ENCODE results near the gene ZNF628. TPM values are rescaled to one million over a fixed set of nuclear protein-coding genes. Genes with fewer than 3 reads are reported as not detected.

Gene ZNF628
- polyA plus RNA-seq, 2 donors: 3.8 to 7.0 TPM

DNA sequence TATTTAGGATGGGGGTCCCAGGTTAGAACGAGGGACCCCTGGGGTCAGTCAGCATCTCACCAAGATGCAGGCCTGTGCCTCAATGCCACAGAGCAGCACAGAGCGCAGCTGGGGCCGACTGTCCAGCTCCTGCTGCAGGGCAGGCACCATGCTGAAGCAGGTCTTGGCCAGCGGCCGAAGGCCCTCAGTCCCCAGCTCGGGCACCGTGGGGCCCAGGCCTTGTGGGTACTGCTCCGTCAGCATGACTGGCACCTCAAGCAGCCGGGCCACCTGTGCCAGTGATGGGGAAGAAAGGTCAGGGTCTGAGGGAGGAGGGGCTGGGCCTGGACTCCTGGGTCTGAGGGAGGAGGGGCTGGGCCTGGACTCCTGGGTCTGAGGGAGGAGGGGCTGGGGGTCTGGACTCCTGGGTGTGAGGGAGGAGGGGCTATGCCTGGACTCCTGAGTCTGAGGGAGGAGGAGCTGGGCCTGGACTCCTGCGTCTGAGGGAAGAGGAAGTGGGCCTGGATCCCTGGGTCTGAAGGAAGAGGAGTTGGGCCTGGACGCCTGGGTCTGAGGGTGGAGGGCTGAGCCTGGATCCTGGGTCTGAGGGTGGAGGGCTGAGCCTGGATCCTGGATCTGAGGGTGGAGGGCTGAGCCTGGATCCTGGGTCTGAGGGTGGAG lies 20.7 kb upstream of the ZNF628 start:
- peaks cover 0 to 10% of the 10 kb centered on the region in 2 donors for H3K36me3 ChIP-seq (ENCODE audit: control insufficient read depth in 2 of 2, insufficient read depth in 2 of 2, low read length in 1 of 2)
- H3K27me3 ChIP-seq (ENCODE audit: control insufficient read depth in 1 of 2, insufficient read depth in 2 of 2, low read length in 2 of 2): no peaks in the 10 kb centered on the region
- 90 to 92% methylated on average over 11 of the region's 11 CpGs for WGBS, 2 donors
- no peak overlapping the region for H3K27ac ChIP-seq (ENCODE audit: low read depth in 2 of 2, low read length in 1 of 2)
- no peaks in the 10 kb centered on the region for H3K9me3 ChIP-seq (ENCODE audit: control insufficient read depth in 2 of 2, insufficient read depth in 1 of 2, low read depth in 1 of 2, low read length in 1 of 2)
- no peak overlapping the region for H3K4me3 ChIP-seq (ENCODE audit: low read depth in 1 of 2, low read length in 2 of 2)
- peaks cover 7% of the 10 kb centered on the region in 2 donors for H3K4me1 ChIP-seq (ENCODE audit: control insufficient read depth in 2 of 2, insufficient read depth in 2 of 2, low read length in 1 of 2)

DNA sequence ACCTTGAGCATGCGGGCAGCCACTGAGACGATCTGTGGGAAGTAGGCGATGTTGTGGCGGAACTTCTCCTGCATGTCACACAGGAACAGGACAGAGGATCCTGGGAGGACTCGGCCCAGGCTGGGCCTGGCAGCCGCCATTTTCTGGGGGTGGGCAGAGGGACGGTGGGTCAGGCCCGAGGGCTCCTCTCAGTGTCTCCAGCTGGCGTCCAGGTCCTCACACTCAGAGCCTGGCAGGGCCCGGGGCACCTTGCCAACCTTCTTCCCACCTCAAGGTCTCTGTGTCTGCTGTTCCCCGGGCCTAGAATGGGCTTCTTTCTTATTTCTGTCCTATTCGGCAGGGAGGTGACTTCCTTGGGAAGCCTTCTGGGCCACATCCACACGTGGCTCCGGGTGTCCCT lies 20.1 kb upstream of the ZNF628 start:
- H3K36me3 ChIP-seq (ENCODE audit: control insufficient read depth in 2 of 2, insufficient read depth in 2 of 2, low read length in 1 of 2): peaks cover 0 to 10% of the 10 kb centered on the region in 2 donors
- H3K4me3 ChIP-seq (ENCODE audit: low read depth in 1 of 2, low read length in 2 of 2): no peak overlapping the region
- peaks cover 7% of the 10 kb centered on the region in 2 donors for H3K4me1 ChIP-seq (ENCODE audit: control insufficient read depth in 2 of 2, insufficient read depth in 2 of 2, low read length in 1 of 2)
- no peaks in the 10 kb centered on the region for H3K9me3 ChIP-seq (ENCODE audit: control insufficient read depth in 2 of 2, insufficient read depth in 1 of 2, low read depth in 1 of 2, low read length in 1 of 2)
- H3K27me3 ChIP-seq (ENCODE audit: control insufficient read depth in 1 of 2, insufficient read depth in 2 of 2, low read length in 2 of 2): no peaks in the 10 kb centered on the region
- WGBS, 2 donors: 82 to 88% methylated on average over 8 to 14 of the region's 14 CpGs
- H3K27ac ChIP-seq (ENCODE audit: low read depth in 2 of 2, low read length in 1 of 2): no peak overlapping the region

DNA sequence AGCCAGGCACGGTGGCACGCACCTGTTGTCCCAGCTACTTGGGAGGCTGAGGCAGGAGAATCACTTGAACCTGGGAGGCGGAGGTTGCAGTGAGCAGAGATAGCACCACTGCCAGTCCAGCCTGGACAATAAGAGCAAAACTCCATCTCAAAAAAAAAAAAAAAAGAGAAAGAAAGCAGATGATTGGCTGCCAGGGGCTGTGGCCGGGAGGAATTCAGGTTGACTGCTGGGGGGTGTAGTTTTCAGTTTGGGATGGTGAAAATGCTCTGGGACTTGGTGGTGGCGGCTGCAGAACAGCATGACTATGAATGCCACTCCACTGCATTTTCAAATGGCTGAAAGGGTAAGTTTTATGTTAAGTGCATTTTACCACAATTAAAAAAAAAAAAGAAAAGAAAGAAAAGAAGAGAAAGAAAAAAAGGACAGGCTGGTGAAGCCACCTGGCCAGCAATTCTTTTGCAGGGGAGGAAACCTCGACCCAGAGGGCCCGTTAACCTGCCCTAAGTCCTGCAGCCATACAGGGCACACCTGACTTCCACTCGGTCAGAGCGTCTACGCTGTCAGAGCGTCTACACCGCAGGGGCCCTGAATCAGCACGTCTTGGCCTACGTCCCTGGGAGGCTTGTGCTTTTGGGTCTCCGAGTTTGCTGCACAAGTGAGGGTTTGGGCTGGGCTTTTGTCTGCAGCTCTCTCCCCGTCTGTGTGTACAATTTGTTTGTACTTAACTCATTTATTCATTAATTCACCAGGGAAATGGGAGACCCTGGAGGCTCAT lies 18.5 kb upstream of the ZNF628 start:
- Histone ChIP-seq H3K27me3 (ENCODE audit: control insufficient read depth in 1 of 2, insufficient read depth in 2 of 2, low read length in 2 of 2) (no peaks in the 10 kb centered on the region), H3K27ac (ENCODE audit: low read depth in 2 of 2, low read length in 1 of 2) (no peak overlapping the region), H3K36me3 (ENCODE audit: control insufficient read depth in 2 of 2, insufficient read depth in 2 of 2, low read length in 1 of 2) (peaks cover 0 to 10% of the 10 kb centered on the region in 2 donors), H3K4me1 (ENCODE audit: control insufficient read depth in 2 of 2, insufficient read depth in 2 of 2, low read length in 1 of 2) (peaks cover 2 to 6% of the 10 kb centered on the region in 2 donors), H3K4me3 (ENCODE audit: low read depth in 1 of 2, low read length in 2 of 2) (no peak overlapping the region), H3K9me3 (ENCODE audit: control insufficient read depth in 2 of 2, insufficient read depth in 1 of 2, low read depth in 1 of 2, low read length in 1 of 2) (no peaks in the 10 kb centered on the region)
- 80 to 84% methylated on average over 16 of the region's 16 CpGs for WGBS, 2 donors

DNA sequence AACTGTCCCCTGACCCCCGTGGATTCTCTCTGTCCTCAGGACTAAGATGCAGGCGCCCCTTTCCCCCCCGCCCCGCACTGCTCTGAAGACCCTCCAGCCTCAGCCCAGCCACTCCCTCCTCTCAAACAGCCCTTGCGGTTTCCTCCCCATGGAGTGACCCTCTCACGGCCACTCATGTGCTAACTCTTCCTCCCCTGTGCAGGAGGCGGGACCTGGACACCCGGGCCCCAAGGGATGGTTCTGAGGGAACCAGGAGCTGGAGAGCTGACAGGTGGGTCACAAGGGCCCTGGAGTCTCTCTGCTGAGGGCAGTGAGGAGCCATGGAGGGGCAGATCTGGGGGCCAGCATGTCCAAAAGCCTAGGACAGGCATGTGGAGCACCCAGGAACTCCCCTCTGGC lies 16.9 kb upstream of the ZNF628 start:
- WGBS, 2 donors: 61 to 71% methylated on average over 8 of the region's 8 CpGs
- Histone ChIP-seq H3K36me3 (ENCODE audit: control insufficient read depth in 2 of 2, insufficient read depth in 2 of 2, low read length in 1 of 2) (peaks cover 0 to 6% of the 10 kb centered on the region in 2 donors), H3K27ac (ENCODE audit: low read depth in 2 of 2, low read length in 1 of 2) (no peak overlapping the region)

DNA sequence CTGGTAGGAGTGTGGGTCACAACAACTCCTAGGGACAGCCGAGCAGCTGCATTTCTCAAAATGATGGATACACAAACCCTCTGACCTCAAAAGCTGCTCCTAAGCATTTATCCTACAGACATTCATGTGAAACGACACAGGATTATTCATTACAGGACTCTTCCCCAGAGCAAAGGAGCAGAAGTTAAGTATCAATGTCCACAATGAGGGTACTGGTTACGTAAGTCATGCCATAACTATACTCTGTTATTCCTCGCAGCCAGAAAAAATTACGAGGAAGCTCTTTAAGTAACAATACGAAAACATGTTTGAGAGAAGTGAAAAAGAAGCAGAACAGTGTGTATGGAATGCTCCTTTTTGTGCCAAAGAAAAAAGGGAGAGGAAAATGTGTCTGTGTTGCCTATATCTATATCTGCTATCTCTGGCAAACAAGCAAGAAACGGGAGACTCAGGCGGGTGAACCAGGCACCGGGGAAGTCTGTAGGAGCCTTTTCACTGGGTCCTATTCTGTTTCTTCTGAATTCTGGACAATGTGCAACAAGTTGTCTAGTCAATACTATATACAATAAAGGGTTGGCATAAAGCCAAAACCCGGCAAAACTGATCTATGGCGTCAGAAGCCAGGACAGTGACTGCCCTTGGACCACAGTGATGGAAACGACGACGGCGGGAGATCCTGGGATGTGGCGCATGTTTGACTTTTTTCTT lies 16.3 kb upstream of the ZNF628 start:
- H3K4me1 ChIP-seq (ENCODE audit: control insufficient read depth in 2 of 2, insufficient read depth in 2 of 2, low read length in 1 of 2): peaks cover 2 to 6% of the 10 kb centered on the region in 2 donors
- no peaks in the 10 kb centered on the region for H3K27me3 ChIP-seq (ENCODE audit: control insufficient read depth in 1 of 2, insufficient read depth in 2 of 2, low read length in 2 of 2)
- no peak overlapping the region for H3K4me3 ChIP-seq (ENCODE audit: low read depth in 1 of 2, low read length in 2 of 2)
- H3K9me3 ChIP-seq (ENCODE audit: control insufficient read depth in 2 of 2, insufficient read depth in 1 of 2, low read depth in 1 of 2, low read length in 1 of 2): no peaks in the 10 kb centered on the region
- WGBS, 2 donors: 28 to 29% methylated on average over 16 of the region's 16 CpGs
- peaks cover 0 to 6% of the 10 kb centered on the region in 2 donors for H3K36me3 ChIP-seq (ENCODE audit: control insufficient read depth in 2 of 2, insufficient read depth in 2 of 2, low read length in 1 of 2)
- no peak overlapping the region for H3K27ac ChIP-seq (ENCODE audit: low read depth in 2 of 2, low read length in 1 of 2)

More for the DNA sequence above, 16.9 kb upstream of the ZNF628 start:
- Histone ChIP-seq H3K4me3 (ENCODE audit: low read depth in 1 of 2, low read length in 2 of 2) (no peak overlapping the region), H3K4me1 (ENCODE audit: control insufficient read depth in 2 of 2, insufficient read depth in 2 of 2, low read length in 1 of 2) (peaks cover 2 to 6% of the 10 kb centered on the region in 2 donors), H3K27me3 (ENCODE audit: control insufficient read depth in 1 of 2, insufficient read depth in 2 of 2, low read length in 2 of 2) (no peaks in the 10 kb centered on the region), H3K9me3 (ENCODE audit: control insufficient read depth in 2 of 2, insufficient read depth in 1 of 2, low read depth in 1 of 2, low read length in 1 of 2) (no peaks in the 10 kb centered on the region)

DNA sequence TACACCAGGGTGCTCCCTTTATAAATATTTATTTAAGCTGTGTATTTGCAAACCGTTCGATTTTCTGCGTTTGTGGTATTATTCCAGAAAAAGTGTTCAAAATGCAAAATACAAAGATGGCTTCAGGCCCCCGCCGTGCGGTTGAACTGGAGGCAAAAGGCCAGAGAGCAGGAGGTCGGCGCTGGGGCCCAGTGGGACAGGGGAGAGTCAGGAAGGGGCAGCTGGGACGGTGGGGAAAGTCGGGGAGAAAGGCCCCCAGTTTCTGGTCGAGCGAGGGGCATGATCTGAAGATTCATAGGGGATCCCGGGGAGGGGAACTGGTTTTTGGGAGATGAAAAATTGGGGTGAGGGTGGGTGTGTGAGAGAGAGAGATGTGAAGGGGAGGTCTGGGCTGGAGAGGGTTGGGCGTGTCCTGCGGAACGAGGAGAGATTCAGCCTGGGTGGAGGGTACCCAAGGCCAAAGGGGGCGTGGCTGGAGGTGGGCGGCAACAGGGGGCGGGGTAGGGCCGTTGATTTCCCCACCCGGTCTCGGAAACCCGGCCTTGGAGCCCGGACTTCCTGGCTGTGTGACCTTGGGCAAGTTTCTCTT lies 15.7 kb upstream of the ZNF628 start:
- H3K9me3 ChIP-seq (ENCODE audit: control insufficient read depth in 2 of 2, insufficient read depth in 1 of 2, low read depth in 1 of 2, low read length in 1 of 2): no peaks in the 10 kb centered on the region
- peaks cover 0 to 6% of the 10 kb centered on the region in 2 donors for H3K36me3 ChIP-seq (ENCODE audit: control insufficient read depth in 2 of 2, insufficient read depth in 2 of 2, low read length in 1 of 2)
- H3K27me3 ChIP-seq (ENCODE audit: control insufficient read depth in 1 of 2, insufficient read depth in 2 of 2, low read length in 2 of 2): no peaks in the 10 kb centered on the region
- peak overlapping the region; percentile 85 to 97 for H3K27ac ChIP-seq (ENCODE audit: low read depth in 2 of 2, low read length in 1 of 2)
- 6 to 7% methylated on average over 24 of the region's 24 CpGs for WGBS, 2 donors
- H3K4me1 ChIP-seq (ENCODE audit: control insufficient read depth in 2 of 2, insufficient read depth in 2 of 2, low read length in 1 of 2): peaks cover 2 to 6% of the 10 kb centered on the region in 2 donors
- peak overlapping the region; percentile 85 to 87 for H3K4me3 ChIP-seq (ENCODE audit: low read depth in 1 of 2, low read length in 2 of 2)

DNA sequence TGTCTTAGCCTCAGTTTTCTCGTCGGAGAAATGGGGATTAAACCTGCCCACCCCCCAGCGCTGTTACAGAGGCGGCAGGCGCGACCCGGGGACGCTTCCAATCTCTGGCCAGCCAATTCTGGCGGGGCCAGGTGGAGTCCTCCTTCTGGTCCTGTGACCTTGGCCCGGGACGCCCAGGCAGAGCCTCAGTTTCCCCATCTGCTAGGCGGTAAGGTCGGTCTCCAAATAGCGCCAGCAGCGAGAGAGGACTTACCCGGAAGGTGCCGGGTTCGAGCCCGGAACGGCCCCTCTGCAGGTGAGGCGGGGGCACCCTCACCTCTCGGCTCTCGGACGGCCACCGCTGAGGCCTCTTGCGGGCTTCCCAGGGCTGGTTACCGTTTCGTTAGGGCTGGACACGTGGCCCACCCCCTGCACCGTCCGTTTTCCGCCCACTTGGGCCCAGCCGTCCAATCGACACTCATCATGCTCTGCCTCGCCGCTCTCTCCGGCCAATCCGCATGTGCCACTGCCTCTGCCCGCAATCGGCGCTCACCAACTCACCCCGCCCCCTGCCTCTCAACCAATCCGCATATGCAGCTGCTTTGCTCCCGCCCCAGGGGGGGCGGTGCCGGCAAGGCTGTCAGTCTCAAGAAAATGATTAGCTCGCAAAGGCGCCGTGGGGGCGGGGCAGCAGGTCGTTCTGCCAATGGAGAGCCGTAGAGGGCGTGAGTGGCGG lies 15.0 kb upstream of the ZNF628 start, which contains the start of gene ISOC2:
Gene ISOC2 (minus strand): TSS at position 384 of the 715 bp plus-strand sequence. CDS start 5,156 bp downstream, outside the sequence.
- Histone ChIP-seq H3K27me3 (ENCODE audit: control insufficient read depth in 1 of 2, insufficient read depth in 2 of 2, low read length in 2 of 2) (no peaks in the 10 kb centered on the region), H3K9me3 (ENCODE audit: control insufficient read depth in 2 of 2, insufficient read depth in 1 of 2, low read depth in 1 of 2, low read length in 1 of 2) (no peaks in the 10 kb centered on the region), H3K36me3 (ENCODE audit: control insufficient read depth in 2 of 2, insufficient read depth in 2 of 2, low read length in 1 of 2) (peaks cover 0 to 2% of the 10 kb centered on the region in 2 donors), H3K4me1 (ENCODE audit: control insufficient read depth in 2 of 2, insufficient read depth in 2 of 2, low read length in 1 of 2) (peaks cover 2 to 6% of the 10 kb centered on the region in 2 donors), H3K4me3 (ENCODE audit: low read depth in 1 of 2, low read length in 2 of 2) (peak within 1 kb of the TSS; percentile 85 to 87), H3K27ac (ENCODE audit: low read depth in 2 of 2, low read length in 1 of 2) (peak within 1 kb of the TSS; percentile 85 to 97)
- WGBS, 2 donors: 0 to 1% methylated on average over 48 to 54 of the region's 54 CpGs

DNA sequence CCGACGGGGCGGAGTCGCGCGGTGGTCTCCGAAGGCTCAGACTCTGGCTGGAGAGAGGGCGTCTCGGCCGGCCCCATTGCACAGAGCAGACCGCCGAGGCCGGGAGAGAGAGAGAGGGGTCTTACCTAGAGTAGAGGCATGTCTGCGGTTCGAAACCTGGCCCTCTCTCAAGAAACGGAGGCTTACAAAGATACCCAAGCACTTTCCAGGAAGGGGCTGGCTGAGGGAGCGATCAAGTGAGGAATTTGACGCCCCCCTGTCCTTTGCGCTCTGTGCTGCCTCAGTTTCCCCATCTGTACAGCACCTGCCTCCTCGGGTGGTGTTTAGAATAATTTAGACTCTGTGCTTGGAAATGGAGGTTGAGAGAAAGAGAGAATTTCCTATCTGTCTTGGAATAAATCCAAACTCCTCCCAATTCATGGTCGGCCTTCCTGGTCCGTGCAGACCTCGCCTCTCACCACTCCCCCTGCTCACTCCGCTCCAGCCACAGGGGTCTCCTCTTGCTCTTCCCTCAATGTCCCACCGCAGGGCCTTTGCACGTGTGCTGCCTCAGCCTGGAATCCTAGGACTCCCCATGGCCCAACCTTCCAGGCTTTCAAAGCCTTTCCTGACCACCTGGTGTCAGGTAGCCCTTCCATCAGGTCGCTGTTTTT lies 14.3 kb upstream of the ZNF628 start:
- peaks cover 2 to 6% of the 10 kb centered on the region in 2 donors for H3K4me1 ChIP-seq (ENCODE audit: control insufficient read depth in 2 of 2, insufficient read depth in 2 of 2, low read length in 1 of 2)
- peak overlapping the region; percentile 68 to 85 for H3K4me3 ChIP-seq (ENCODE audit: low read depth in 1 of 2, low read length in 2 of 2)
- H3K27me3 ChIP-seq (ENCODE audit: control insufficient read depth in 1 of 2, insufficient read depth in 2 of 2, low read length in 2 of 2): no peaks in the 10 kb centered on the region
- 12% methylated on average over 26 to 27 of the region's 27 CpGs for WGBS, 2 donors
- H3K9me3 ChIP-seq (ENCODE audit: control insufficient read depth in 2 of 2, insufficient read depth in 1 of 2, low read depth in 1 of 2, low read length in 1 of 2): no peaks in the 10 kb centered on the region
- H3K36me3 ChIP-seq (ENCODE audit: control insufficient read depth in 2 of 2, insufficient read depth in 2 of 2, low read length in 1 of 2): no peaks in the 10 kb centered on the region
- H3K27ac ChIP-seq (ENCODE audit: low read depth in 2 of 2, low read length in 1 of 2): peak overlapping the region; percentile 74 to 80
